Adipocyte (in vitro differentiated cells): Measurements from ENCODE around the gene MIER1.

Experiments used
- DNase-seq: peaks from one replicate; pipeline ENCODE4 v3.0.0-alpha.2; 2015; ENCODE audit warnings: low read depth
- H3K27me3 ChIP-seq: replicated peaks from 2 replicates; pipeline ENCODE4 v1.7.0; 2013; ENCODE audit warnings: mild to moderate bottlenecking, low read length, moderate library complexity; ENCODE audit not compliant: control insufficient read depth, insufficient read depth
- H3K36me3 ChIP-seq: 2 replicates; pipeline ENCODE4 v1.7.0; 2013; ENCODE audit warnings: low read length, mild to moderate bottlenecking, moderate library complexity; ENCODE audit not compliant: control insufficient read depth, insufficient read depth, severe bottlenecking
- H3K4me1 ChIP-seq: 2 replicates; pipeline ENCODE4 v1.7.0; 2013; ENCODE audit warnings: mild to moderate bottlenecking, low read length, moderate library complexity; ENCODE audit not compliant: control insufficient read depth, insufficient read depth
- H3K4me3 ChIP-seq: 2 replicates; pipeline ENCODE4 v1.7.0; 2013; ENCODE audit warnings: mild to moderate bottlenecking, low read length, moderate library complexity
- H3K9ac ChIP-seq: 2 replicates; pipeline ENCODE4 v1.7.0; 2013; ENCODE audit warnings: mild to moderate bottlenecking, low read length, moderate library complexity
- H3K9me3 ChIP-seq: 2 replicates; pipeline ENCODE4 v1.7.0; 2013; ENCODE audit warnings: mild to moderate bottlenecking, low read length, moderate library complexity; ENCODE audit not compliant: control insufficient read depth

MIER1 gene

DNA sequence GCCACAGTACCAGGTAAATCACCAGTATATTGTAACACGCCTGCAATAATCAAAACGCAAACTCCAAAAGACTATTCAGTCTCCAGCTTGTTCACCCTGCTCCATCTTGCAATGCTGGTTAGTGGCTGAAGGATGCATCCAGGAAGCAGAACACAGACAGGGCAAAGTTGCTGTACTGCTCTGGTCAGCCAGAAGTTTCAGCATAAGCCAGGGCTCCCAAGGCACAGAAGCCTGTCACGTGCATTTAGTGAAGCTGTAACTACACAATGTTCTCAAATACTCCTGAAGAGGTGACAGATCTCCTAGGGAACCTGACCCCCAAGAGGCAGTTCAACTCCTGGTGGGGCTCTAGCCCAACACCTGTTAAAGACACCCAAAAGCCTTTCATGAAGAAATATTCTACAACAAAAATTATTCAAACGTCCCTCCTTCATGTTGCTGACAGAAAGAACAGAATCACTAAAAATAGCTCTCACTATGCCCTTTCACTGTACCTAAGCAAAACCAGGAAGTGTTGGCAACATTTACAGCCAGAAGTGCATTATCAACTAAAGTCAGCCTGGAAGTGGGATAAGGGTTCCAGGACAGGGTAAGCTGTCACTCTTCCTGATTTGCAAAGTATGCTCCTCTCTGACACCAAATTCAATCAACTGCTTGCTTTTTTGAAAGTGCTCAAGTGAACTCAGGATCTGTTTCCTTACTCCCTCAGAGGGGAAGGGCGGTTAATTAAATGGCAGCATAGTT, 77.1 kb downstream of the MIER1 start:
- H3K9me3 ChIP-seq = no peaks in the 10 kb centered on the region
- H3K27me3 ChIP-seq = no peaks in the 10 kb centered on the region
- no peak for DNase-seq
- H3K4me3 ChIP-seq = no peak overlapping the region
- peaks cover 11% of the 10 kb centered on the region for H3K4me1 ChIP-seq
- H3K36me3 ChIP-seq = peaks cover 31% of the 10 kb centered on the region
- no peak overlapping the region for H3K9ac ChIP-seq

DNA sequence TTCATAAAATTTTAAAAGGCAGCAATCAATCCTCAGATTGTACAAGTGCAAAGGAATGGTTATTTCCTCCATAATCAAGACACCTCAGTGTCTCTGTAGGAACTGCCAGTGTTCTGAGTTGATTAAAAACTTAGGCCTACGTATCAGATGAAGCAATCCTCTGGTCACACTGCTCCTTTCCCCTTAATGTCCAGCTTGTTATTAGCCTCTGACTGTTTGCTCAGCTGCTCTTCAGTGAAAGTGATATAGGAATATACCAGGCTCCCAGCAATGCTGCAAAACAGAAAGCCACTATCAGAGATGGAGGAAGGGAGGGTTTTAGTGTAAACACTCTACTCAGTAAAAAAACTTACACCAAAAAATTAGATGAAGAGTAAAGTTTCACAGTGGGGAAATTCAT, 79.4 kb downstream of the MIER1 start:
- no peaks in the 10 kb centered on the region for H3K27me3 ChIP-seq
- peaks cover 37% of the 10 kb centered on the region for H3K36me3 ChIP-seq
- H3K9ac ChIP-seq = no peak overlapping the region
- no peak for DNase-seq
- no peak overlapping the region for H3K4me3 ChIP-seq
- no peaks in the 10 kb centered on the region for H3K9me3 ChIP-seq
- H3K4me1 ChIP-seq = peaks cover 11% of the 10 kb centered on the region

DNA sequence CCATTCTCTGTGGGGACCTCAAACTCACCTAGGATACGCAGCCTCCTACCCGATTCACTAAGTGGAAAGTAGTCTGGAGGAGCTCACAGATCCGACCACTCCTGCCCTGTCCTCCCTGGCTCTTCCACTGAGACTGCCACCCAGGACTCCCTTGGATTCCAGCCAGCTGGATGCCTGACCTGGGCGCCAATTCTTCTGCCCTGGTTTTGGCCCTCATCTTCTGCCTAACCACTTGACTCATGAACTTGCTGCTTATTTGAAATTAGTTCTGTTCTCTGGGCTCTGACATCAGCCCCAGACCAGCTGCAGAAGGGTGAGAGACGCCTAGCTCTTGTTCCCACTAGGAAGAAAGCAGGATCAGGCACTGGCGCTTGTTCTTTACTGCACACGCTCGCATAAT, 80.3 kb downstream of the MIER1 start:
- Histone ChIP-seq H3K27me3 (no peaks in the 10 kb centered on the region), H3K9me3 (no peaks in the 10 kb centered on the region), H3K36me3 (peaks cover 44% of the 10 kb centered on the region), H3K4me1 (peaks cover 11% of the 10 kb centered on the region), H3K9ac (no peak overlapping the region), H3K4me3 (no peak overlapping the region)
- no peak for DNase-seq

DNA sequence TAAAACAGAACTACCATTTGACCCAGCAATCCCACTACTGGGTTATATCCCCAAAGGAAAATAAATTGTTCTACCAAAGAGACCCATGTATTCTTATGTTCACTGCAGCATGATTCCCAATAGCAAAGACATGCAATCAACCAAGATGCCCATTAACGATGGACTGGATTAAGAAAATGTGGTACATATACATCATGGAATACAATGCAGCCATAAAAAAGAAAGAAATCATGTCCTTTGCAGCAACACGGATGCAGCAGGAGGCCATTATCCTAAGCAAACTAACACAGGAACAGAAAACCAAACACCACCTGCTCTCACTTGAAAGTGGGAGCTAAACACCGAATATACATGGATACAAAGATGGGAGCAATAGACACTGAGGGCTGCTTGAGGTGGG, 85.0 kb downstream of the MIER1 start:
- no peak overlapping the region for H3K9ac ChIP-seq
- peaks cover 32% of the 10 kb centered on the region for H3K36me3 ChIP-seq
- DNase-seq = no peak
- H3K4me3 ChIP-seq = no peak overlapping the region
- H3K4me1 ChIP-seq = no peaks in the 10 kb centered on the region
- no peaks in the 10 kb centered on the region for H3K27me3 ChIP-seq
- no peaks in the 10 kb centered on the region for H3K9me3 ChIP-seq

DNA sequence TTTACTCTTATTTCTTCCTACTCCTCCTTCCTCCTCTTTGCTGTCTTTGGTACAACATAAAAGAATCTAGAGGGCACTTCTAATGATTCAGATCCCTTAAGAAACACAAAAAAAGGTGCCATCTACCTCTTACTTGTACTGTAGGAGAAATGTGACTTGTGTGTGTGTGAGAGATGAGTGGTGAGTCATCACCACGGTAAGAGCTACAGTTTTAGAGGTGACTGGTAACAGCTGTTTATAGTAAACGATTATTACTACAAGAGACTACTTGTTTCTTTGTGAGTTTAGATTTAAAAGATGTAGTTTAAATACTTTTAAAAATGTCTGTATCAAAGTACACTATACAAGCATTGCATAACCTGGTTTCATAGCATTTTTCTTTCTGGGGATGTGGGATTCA, 88.8 kb downstream of the MIER1 start:
- Histone ChIP-seq H3K9me3 (no peaks in the 10 kb centered on the region), H3K4me3 (no peak overlapping the region), H3K27me3 (no peaks in the 10 kb centered on the region), H3K4me1 (no peaks in the 10 kb centered on the region), H3K9ac (no peak overlapping the region), H3K36me3 (peaks cover 39% of the 10 kb centered on the region)
- DNase-seq = no peak

DNA sequence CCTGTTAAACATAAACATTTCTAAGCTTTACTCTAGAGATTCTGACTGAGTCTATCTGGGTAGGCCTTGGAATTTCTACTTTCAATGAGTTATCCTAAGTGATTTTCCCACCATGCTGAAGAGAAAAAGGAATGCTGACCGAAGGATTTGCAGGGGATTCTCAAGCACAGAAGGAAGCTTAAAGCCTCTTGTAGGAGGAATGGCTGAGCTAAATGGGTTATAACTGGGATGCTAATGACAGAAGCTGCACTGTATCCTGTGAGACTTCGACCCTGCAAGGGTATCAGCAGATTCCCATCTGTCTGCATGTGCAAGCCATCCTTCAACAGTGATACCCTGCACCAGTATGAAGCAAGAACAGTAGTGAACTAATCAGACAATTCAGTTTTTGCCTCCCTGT, 93.8 kb downstream of the MIER1 start:
- Histone ChIP-seq H3K27me3 (no peaks in the 10 kb centered on the region), H3K9ac (no peak overlapping the region), H3K36me3 (peaks cover 38% of the 10 kb centered on the region), H3K4me1 (peaks cover 20% of the 10 kb centered on the region), H3K9me3 (no peaks in the 10 kb centered on the region), H3K4me3 (no peak overlapping the region)
- no peak for DNase-seq

DNA sequence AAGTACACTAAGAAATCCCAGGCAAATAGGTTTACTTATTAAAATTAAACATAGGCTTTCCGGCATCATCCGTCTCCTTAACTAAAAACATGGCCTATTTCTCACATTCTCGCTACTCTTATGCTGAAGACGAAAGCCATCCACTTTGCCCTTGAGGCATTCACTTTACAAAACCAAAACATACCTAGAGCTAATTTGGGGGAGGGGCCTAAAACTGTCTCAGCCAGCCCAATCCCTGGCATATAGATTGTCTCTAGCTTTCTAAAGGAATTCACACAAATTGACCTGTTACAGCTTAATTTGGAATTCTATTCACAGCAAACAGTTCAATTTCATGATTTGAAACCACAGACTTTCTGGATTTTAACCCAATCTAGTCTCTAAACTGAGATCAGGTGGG, 94.3 kb downstream of the MIER1 start:
- Histone ChIP-seq H3K9ac (no peak overlapping the region), H3K4me1 (peaks cover 20% of the 10 kb centered on the region), H3K9me3 (no peaks in the 10 kb centered on the region), H3K27me3 (no peaks in the 10 kb centered on the region), H3K4me3 (no peak overlapping the region), H3K36me3 (peaks cover 38% of the 10 kb centered on the region)
- no peak for DNase-seq

DNA sequence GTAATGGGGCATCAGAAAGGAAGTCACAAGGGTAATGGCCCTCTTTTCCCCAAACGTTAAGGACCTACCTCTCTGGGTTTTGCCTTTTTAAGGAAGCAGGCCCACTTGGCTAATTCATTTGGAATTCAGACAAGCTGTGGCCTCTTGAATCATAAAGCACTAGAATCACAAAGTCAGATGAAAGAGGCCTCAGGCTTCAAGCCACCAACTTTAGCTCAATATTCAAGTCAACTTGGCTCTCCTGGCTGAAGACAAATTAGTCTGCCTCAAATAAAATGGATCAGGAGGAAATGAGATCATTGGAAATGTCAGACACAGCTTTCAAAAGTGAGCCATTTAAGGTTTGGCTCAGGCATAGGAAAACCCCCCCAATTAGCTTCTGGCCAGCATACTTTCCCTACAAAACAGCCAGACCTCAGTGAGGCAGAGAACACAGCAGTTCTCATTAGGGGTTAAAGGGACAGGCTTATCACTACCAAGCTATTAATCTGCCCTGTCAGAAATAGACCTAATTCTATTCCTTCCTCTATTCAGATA, 94.9 kb downstream of the MIER1 start:
- H3K4me1 ChIP-seq = peaks cover 20% of the 10 kb centered on the region
- peaks cover 44% of the 10 kb centered on the region for H3K36me3 ChIP-seq
- H3K27me3 ChIP-seq = no peaks in the 10 kb centered on the region
- peak; percentile 29 for DNase-seq
- no peaks in the 10 kb centered on the region for H3K9me3 ChIP-seq
- no peak overlapping the region for H3K4me3 ChIP-seq
- H3K9ac ChIP-seq = peak overlapping the region; percentile 10

DNA sequence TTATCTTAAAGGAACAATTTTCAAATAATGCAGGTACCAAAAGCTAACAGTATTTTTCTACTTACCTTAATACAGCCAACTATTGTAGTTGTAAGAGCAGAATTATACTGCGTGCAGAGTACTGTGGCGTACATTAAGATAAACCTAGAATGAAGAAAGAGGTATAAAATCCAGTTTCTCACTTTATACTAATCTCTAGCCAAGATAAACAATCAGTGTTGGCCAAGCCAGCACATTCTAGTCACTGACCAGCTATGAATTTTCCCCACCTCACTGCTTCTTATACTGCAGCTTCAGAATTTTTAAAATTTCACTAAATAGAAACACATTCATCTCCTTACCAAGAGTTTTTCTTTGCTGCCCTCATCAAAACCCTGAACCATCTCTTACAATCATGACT, 95.5 kb downstream of the MIER1 start:
- Histone ChIP-seq H3K9me3 (no peaks in the 10 kb centered on the region), H3K27me3 (no peaks in the 10 kb centered on the region), H3K36me3 (peaks cover 49% of the 10 kb centered on the region), H3K4me3 (no peak overlapping the region), H3K9ac (no peak overlapping the region), H3K4me1 (peaks cover 20% of the 10 kb centered on the region)
- peak; percentile 45 for DNase-seq

DNA sequence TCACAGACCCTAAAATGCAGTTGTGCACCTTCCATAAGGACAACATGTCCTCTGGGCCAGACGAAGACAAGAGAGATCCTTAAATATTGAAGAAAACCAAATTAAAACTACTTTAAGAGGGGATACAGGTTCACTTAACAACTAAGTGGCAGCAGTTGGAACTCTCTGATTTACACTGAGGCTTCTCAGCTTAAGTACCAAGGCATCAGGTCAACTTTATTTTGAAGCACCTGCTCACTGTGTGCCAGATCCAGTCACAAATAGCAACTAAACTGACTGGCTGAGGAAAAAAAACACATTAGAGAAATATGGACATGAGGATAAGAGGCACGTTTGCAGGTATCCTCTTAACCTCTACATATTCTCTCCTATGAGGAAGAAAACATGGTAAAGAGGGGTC, 96.0 kb downstream of the MIER1 start:
- no peak overlapping the region for H3K9ac ChIP-seq
- no peak for DNase-seq
- H3K4me3 ChIP-seq = no peak overlapping the region
- peaks cover 20% of the 10 kb centered on the region for H3K4me1 ChIP-seq
- H3K9me3 ChIP-seq = no peaks in the 10 kb centered on the region
- H3K36me3 ChIP-seq = peaks cover 52% of the 10 kb centered on the region
- no peaks in the 10 kb centered on the region for H3K27me3 ChIP-seq

DNA sequence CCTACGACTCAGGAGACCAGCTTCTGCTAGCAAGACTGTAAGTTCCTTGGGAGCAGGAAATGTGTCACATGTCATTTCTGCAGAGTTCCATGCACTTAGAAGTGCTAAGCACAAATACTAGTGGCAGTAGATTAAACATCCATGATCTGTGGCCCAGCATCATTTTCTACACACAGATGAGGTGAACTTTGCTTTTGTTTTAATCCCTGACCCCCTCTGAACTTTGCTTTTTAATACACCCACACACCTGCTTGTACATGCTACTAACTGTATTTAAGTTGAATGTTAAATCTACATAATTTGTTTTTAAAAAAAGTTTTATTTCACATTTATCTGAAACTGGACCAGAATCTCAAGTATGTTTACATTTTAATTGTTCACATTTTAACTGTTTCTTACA, 104.7 kb downstream of the MIER1 start:
- peaks cover 30% of the 10 kb centered on the region for H3K36me3 ChIP-seq
- H3K9me3 ChIP-seq = no peaks in the 10 kb centered on the region
- no peak overlapping the region for H3K9ac ChIP-seq
- DNase-seq = no peak
- H3K4me1 ChIP-seq = peaks cover 15% of the 10 kb centered on the region
- no peaks in the 10 kb centered on the region for H3K27me3 ChIP-seq
- no peak overlapping the region for H3K4me3 ChIP-seq
